H9 (cell line): ENCODE results near the gene GALNT12. TPM values are rescaled to one million over a fixed set of nuclear protein-coding genes. Genes with fewer than 3 reads are reported as not detected.

ENCODE experiments used
- DNase-seq: peaks from one replicate; pipeline ENCODE4 v3.0.0-alpha.2; 2017
- H2AFZ ChIP-seq: one replicate; pipeline ENCODE4 v1.6.1; 2013; ENCODE audit warnings: mild to moderate bottlenecking, low read length, control low read depth, moderate library complexity
- H2AK5ac ChIP-seq: 2 replicates; pipeline ENCODE4 v1.6.1; 2013; ENCODE audit warnings: low read length, control low read depth, mixed read lengths; ENCODE audit not compliant: insufficient read length
- H2BK120ac ChIP-seq: one replicate; pipeline ENCODE4 v1.6.1; 2013; ENCODE audit warnings: low read depth, mild to moderate bottlenecking, low read length, control low read depth, inconsistent platforms; ENCODE audit not compliant: poor library complexity, severe bottlenecking
- H2BK12ac ChIP-seq: 2 replicates; pipeline ENCODE4 v1.6.1; 2013; ENCODE audit warnings: low read length, control low read depth, mixed read lengths, low read depth; ENCODE audit not compliant: insufficient read length
- H2BK15ac ChIP-seq: 2 replicates; pipeline ENCODE4 v1.6.1; 2013; ENCODE audit warnings: low read depth, low read length, control low read depth
- H2BK20ac ChIP-seq: one replicate; pipeline ENCODE4 v1.6.1; 2013; ENCODE audit warnings: low read depth, mild to moderate bottlenecking, low read length, control low read depth, inconsistent platforms; ENCODE audit not compliant: poor library complexity, severe bottlenecking
- H2BK5ac ChIP-seq: 2 replicates; pipeline ENCODE4 v1.6.1; 2013; ENCODE audit warnings: low read length, control low read depth, mixed read lengths; ENCODE audit not compliant: insufficient read length
- H3K14ac ChIP-seq: 2 replicates; pipeline ENCODE4 v1.6.1; 2013; ENCODE audit warnings: low read length, control low read depth; ENCODE audit not compliant: insufficient read depth
- H3K18ac ChIP-seq: 2 replicates; pipeline ENCODE4 v1.6.1; 2013; ENCODE audit warnings: low read depth, mild to moderate bottlenecking, mixed read lengths, low read length, control low read depth; ENCODE audit not compliant: insufficient read length
- H3K23ac ChIP-seq: 2 replicates; pipeline ENCODE4 v1.6.1; 2013; ENCODE audit warnings: low read length, control low read depth, mixed read lengths, low read depth; ENCODE audit not compliant: insufficient read length
- H3K23me2 ChIP-seq: 2 replicates; pipeline ENCODE4 v1.6.1; 2013; ENCODE audit warnings: low read depth, mild to moderate bottlenecking, mixed read lengths, low read length, control low read depth; ENCODE audit not compliant: insufficient read length, poor library complexity, severe bottlenecking
- H3K27ac ChIP-seq: 2 replicates; pipeline ENCODE4 v1.5.1; 2013; ENCODE audit warnings: low read length, control low read depth, mixed read lengths, low read depth; ENCODE audit not compliant: insufficient read length
- H3K27me3 ChIP-seq: 2 replicates; pipeline ENCODE4 v1.6.1; 2013; ENCODE audit warnings: low read length, control low read depth, inconsistent platforms; ENCODE audit not compliant: insufficient read depth
- H3K4ac ChIP-seq: 2 replicates; pipeline ENCODE4 v1.6.1; 2013; ENCODE audit warnings: low read depth, mild to moderate bottlenecking, control low read depth, inconsistent platforms, low read length, moderate library complexity
- H3K4me1 ChIP-seq: 2 replicates; pipeline ENCODE4 v1.6.1; 2013; ENCODE audit warnings: low read length, control low read depth, inconsistent platforms; ENCODE audit not compliant: insufficient read depth
- H3K4me2 ChIP-seq: 2 replicates; pipeline ENCODE4 v1.6.1; 2013; ENCODE audit warnings: low read length, control low read depth, mixed read lengths; ENCODE audit not compliant: insufficient read length, insufficient read depth
- H3K56ac ChIP-seq: 2 replicates; pipeline ENCODE4 v1.6.1; 2013; ENCODE audit warnings: low read depth, mild to moderate bottlenecking, mixed read lengths, low read length, control low read depth; ENCODE audit not compliant: insufficient read length
- H3K79me1 ChIP-seq: 2 replicates; pipeline ENCODE4 v1.6.1; 2013; ENCODE audit warnings: low read depth, mild to moderate bottlenecking, moderate library complexity, low read length, control low read depth, inconsistent platforms; ENCODE audit not compliant: insufficient read depth, poor library complexity, severe bottlenecking
- H3K79me2 ChIP-seq: 2 replicates; pipeline ENCODE4 v1.6.1; 2013; ENCODE audit warnings: low read length, control low read depth, inconsistent platforms; ENCODE audit not compliant: insufficient read depth
- H3K9ac ChIP-seq: 2 replicates; pipeline ENCODE4 v1.6.1; 2013; ENCODE audit warnings: low read length, control low read depth, mixed read lengths; ENCODE audit not compliant: insufficient read length; ENCODE audit errors: extremely low read depth
- H3K9me3 ChIP-seq: one replicate; pipeline ENCODE4 v1.6.1; 2013; ENCODE audit warnings: low read depth, low read length, inconsistent platforms; ENCODE audit not compliant: control insufficient read depth
- H3T11ph ChIP-seq: one replicate; pipeline ENCODE4 v1.6.1; 2013; ENCODE audit warnings: mild to moderate bottlenecking, low read length, control low read depth, inconsistent platforms
- H4K20me1 ChIP-seq: one replicate; pipeline ENCODE4 v1.6.1; 2013; ENCODE audit not compliant: control insufficient read depth, insufficient read length, insufficient read depth
- H4K5ac ChIP-seq: 2 replicates; pipeline ENCODE4 v1.6.1; 2013; ENCODE audit warnings: low read depth, mild to moderate bottlenecking, mixed read lengths, low read length, control low read depth; ENCODE audit not compliant: insufficient read length
- H4K8ac ChIP-seq: replicated peaks from 2 replicates; pipeline ENCODE4 v1.6.1; 2013; ENCODE audit warnings: low read length, control low read depth, mixed read lengths, low read depth; ENCODE audit not compliant: insufficient read length
- H4K91ac ChIP-seq: 2 replicates; pipeline ENCODE4 v1.6.1; 2013; ENCODE audit warnings: low read depth, mild to moderate bottlenecking, moderate library complexity, mixed read lengths, low read length, control low read depth; ENCODE audit not compliant: insufficient read length
- H3K27ac Mint-ChIP-seq, 3 experiments: 2 replicates in 2 of 3; 3 replicates in 1 of 3; pipeline ENCODE4 v1.8.0; 2020 to 2021; ENCODE audit warnings: mixed read lengths in 3 of 3, mild to moderate bottlenecking in 1 of 3, moderate library complexity in 1 of 3
- H3K27me3 Mint-ChIP-seq: 2 replicates; pipeline ENCODE4 v1.8.0; 2021; ENCODE audit warnings: low read depth, mild to moderate bottlenecking, moderate library complexity, mixed read lengths
- H3K36me3 Mint-ChIP-seq, 3 experiments: 2 replicates in 2 of 3; 3 replicates in 1 of 3; pipeline ENCODE4 v1.8.0; 2020 to 2021; ENCODE audit warnings: low read depth in 3 of 3, mixed read lengths in 3 of 3; ENCODE audit not compliant: insufficient read depth in 1 of 3
- H3K4me1 Mint-ChIP-seq, 2 experiments: 2 replicates each; pipeline ENCODE4 v1.8.0; 2020; ENCODE audit warnings: mixed read lengths in 2 of 2
- H3K4me3 Mint-ChIP-seq, 2 experiments: 2 replicates in 1 of 2; 3 replicates in 1 of 2; pipeline ENCODE4 v1.8.0; 2020 to 2021; ENCODE audit warnings: mild to moderate bottlenecking in 2 of 2, mixed read lengths in 2 of 2, moderate library complexity in 1 of 2
- H3K9me3 Mint-ChIP-seq, 2 experiments: 2 replicates in 1 of 2; 3 replicates in 1 of 2; pipeline ENCODE4 v1.8.0; 2020; ENCODE audit warnings: mild to moderate bottlenecking in 2 of 2, mixed read lengths in 2 of 2, moderate library complexity in 1 of 2
- WGBS: extraction: QIAGEN DNeasy Blood & Tissue Kit; methylation state at CpG from one replicate; pipeline ENCODE4 v1.1.7; 2013; ENCODE audit warnings: missing lambda C conversion rate, low lambda C conversion rate, mixed read lengths; ENCODE audit not compliant: insufficient read length; ENCODE audit errors: extremely low coverage; 5-methylcytosine and 5-hydroxymethylcytosine counted together
- total RNA-seq: library from RNA; stranded (reverse); gene quantifications from 2 replicates; pipeline ENCODE4 v1.2.1, GENCODE V29; 2021
- TF ChIP-seq, protein P1 (sequence below): fragments of 200-600 bp; sonication (generic); conservative IDR thresholded peaks from 3 replicates; pipeline ENCODE4 v1.8.0; 2021; ENCODE audit warnings: antibody characterized with exemption, mild to moderate bottlenecking

Gene GALNT12
- total RNA-seq, 1 experiment from 2014 or later, result 18.0 TPM

- H3T11ph ChIP-seq, result no peak overlapping the region
- no peak overlapping the region for H3K18ac ChIP-seq
Measured at GRCh38 chr9:98772364-98773155, 34.9 kb upstream of the GALNT12 start.

More at GRCh38 chr9:98772364-98773155, 34.9 kb upstream of the GALNT12 start:
- Histone ChIP-seq H2AK5ac (no peak overlapping the region), H3K56ac (no peak overlapping the region), H4K8ac (no peak overlapping the region), H3K79me2 (no peaks in the 10 kb centered on the region), H3K27me3 (no peaks in the 10 kb centered on the region), H3K27ac (no peak overlapping the region), H3K79me1 (no peaks in the 10 kb centered on the region), H2BK120ac (no peak overlapping the region), H3K4me2 (no peak overlapping the region), H3K23me2 (no peaks in the 10 kb centered on the region), H3K9ac (no peak overlapping the region), H3K4me1 (no peaks in the 10 kb centered on the region), H4K91ac (no peak overlapping the region), H2BK20ac (no peak overlapping the region), H3K9me3 (no peaks in the 10 kb centered on the region), H2BK12ac (no peak overlapping the region), H4K5ac (no peak overlapping the region), H2BK15ac (no peak overlapping the region), H3K4ac (no peak overlapping the region), H4K20me1 (no peaks in the 10 kb centered on the region), H3K23ac (no peak overlapping the region), H2BK5ac (no peak overlapping the region), H2AFZ (no peak overlapping the region), H3K14ac (no peak overlapping the region)
- no peak overlapping the region for H3K4me3 Mint-ChIP-seq
- H3K36me3 Mint-ChIP-seq, result peaks cover 30 to 71% (median 67%) of the 10 kb centered on the region in 3 experiments
- no peak for DNase-seq
- no CpG with 5 or more reads among the region's 13 CpGs for WGBS
- H3K27me3 Mint-ChIP-seq, result no peaks in the 10 kb centered on the region
- H3K27ac Mint-ChIP-seq, result peak overlapping the region in 1 of 3 experiments; percentile 63; a peak in 1 of 7 replicates
- no peaks in the 10 kb centered on the region; a peak in 1 of 5 replicates for H3K9me3 Mint-ChIP-seq
- H3K4me1 Mint-ChIP-seq, result no peaks in the 10 kb centered on the region; a peak in 1 of 4 replicates
- TF ChIP-seq, protein P1, sequence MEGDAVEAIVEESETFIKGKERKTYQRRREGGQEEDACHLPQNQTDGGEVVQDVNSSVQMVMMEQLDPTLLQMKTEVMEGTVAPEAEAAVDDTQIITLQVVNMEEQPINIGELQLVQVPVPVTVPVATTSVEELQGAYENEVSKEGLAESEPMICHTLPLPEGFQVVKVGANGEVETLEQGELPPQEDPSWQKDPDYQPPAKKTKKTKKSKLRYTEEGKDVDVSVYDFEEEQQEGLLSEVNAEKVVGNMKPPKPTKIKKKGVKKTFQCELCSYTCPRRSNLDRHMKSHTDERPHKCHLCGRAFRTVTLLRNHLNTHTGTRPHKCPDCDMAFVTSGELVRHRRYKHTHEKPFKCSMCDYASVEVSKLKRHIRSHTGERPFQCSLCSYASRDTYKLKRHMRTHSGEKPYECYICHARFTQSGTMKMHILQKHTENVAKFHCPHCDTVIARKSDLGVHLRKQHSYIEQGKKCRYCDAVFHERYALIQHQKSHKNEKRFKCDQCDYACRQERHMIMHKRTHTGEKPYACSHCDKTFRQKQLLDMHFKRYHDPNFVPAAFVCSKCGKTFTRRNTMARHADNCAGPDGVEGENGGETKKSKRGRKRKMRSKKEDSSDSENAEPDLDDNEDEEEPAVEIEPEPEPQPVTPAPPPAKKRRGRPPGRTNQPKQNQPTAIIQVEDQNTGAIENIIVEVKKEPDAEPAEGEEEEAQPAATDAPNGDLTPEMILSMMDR, result no peak
